Neural cell (in vitro differentiated cells): ENCODE measurements around the gene S1PR5. TPM values are rescaled to one million over a fixed set of nuclear protein-coding genes. Genes with fewer than 3 reads are reported as not detected.

Source experiments
- H2AFZ ChIP-seq: fragments of 200-600, 300-800 bp; sonication (generic), shearing (Covaris generic); 2 replicates; pipeline ENCODE4 v1.6.0; 2014; ENCODE audit warnings: low read depth, mild to moderate bottlenecking, antibody characterized with exemption, low read length, moderate library complexity
- H3F3A ChIP-seq: fragments of 200-600 bp; shearing (Covaris generic); 2 replicates; pipeline ENCODE4 v1.6.1; 2016; ENCODE audit warnings: mild to moderate bottlenecking, moderate library complexity, mixed read lengths, antibody characterized with exemption, low read length; ENCODE audit not compliant: insufficient read depth, poor library complexity, severe bottlenecking
- H3K27ac ChIP-seq: fragments of 200-600, 300-800 bp; sonication (generic), shearing (Covaris generic); 2 replicates; pipeline ENCODE4 v1.5.1; 2014; ENCODE audit warnings: mild to moderate bottlenecking, low read length, moderate library complexity
- H3K27me3 ChIP-seq: fragments of 300-800, 200-600 bp; sonication (generic), shearing (Covaris generic); 2 replicates; pipeline ENCODE4 v1.6.0; 2014; ENCODE audit warnings: mild to moderate bottlenecking, low read depth, low read length, moderate library complexity; ENCODE audit not compliant: insufficient read depth
- H3K36me3 ChIP-seq: fragments of 300-800, 200-600 bp; sonication (generic), shearing (Covaris generic); 2 replicates; pipeline ENCODE4 v1.5.1; 2014; ENCODE audit warnings: mild to moderate bottlenecking, antibody characterized with exemption, low read length, moderate library complexity; ENCODE audit not compliant: insufficient read depth
- H3K4me2 ChIP-seq: fragments of 300-800, 200-600 bp; sonication (generic), shearing (Covaris generic); 2 replicates; pipeline ENCODE4 v1.6.0; 2014; ENCODE audit warnings: mild to moderate bottlenecking, low read length
- H3K4me3 ChIP-seq: fragments of 300-800, 200-600 bp; sonication (generic), shearing (Covaris generic); 2 replicates; pipeline ENCODE4 v1.5.1; 2014; ENCODE audit warnings: mild to moderate bottlenecking, low read length, moderate library complexity
- H3K79me2 ChIP-seq: fragments of 200-600 bp; shearing (Covaris generic); replicated peaks from 2 replicates; pipeline ENCODE4 v1.6.0; 2014; ENCODE audit warnings: mild to moderate bottlenecking, low read length, moderate library complexity; ENCODE audit not compliant: insufficient read depth
- H3K9ac ChIP-seq: fragments of 300-800, 200-600 bp; sonication (generic), shearing (Covaris generic); 2 replicates; pipeline ENCODE4 v1.6.1; 2016; ENCODE audit warnings: mild to moderate bottlenecking, low read length, mixed read lengths
- H3K9me2 ChIP-seq: fragments of 200-600 bp; shearing (Covaris generic); 2 replicates; pipeline ENCODE4 v1.6.1; 2016; ENCODE audit warnings: mild to moderate bottlenecking, low read length, mixed read lengths; ENCODE audit not compliant: insufficient read depth
- H3K9me3 ChIP-seq: fragments of 200-600, 300-800 bp; sonication (generic), shearing (Covaris generic); 2 replicates; pipeline ENCODE4 v1.6.1; 2016; ENCODE audit warnings: mild to moderate bottlenecking, mixed run types, low read length, moderate library complexity, mixed read lengths
- H4K20me1 ChIP-seq: fragments of 200-600 bp; shearing (Covaris generic); 2 replicates; pipeline ENCODE4 v1.6.1; 2016; ENCODE audit warnings: mild to moderate bottlenecking, mixed run types; ENCODE audit not compliant: insufficient read depth
- EP300 ChIP-seq: fragments of 450-650 bp; conservative IDR thresholded peaks from 2 replicates; pipeline ENCODE4 v1.6.1; 2014; ENCODE audit warnings: antibody characterized with exemption, mild to moderate bottlenecking, moderate library complexity; ENCODE audit not compliant: poor library complexity, severe bottlenecking
- EZH2 ChIP-seq: fragments of 200-600, 300-800 bp; shearing (Covaris generic), sonication (generic); IDR thresholded peaks from 2 replicates; pipeline ENCODE4 v1.6.1; 2014; ENCODE audit warnings: antibody characterized with exemption, low read length, borderline replicate concordance, mild to moderate bottlenecking; ENCODE audit not compliant: insufficient read depth, poor library complexity, severe bottlenecking
- MXI1 ChIP-seq: fragments of 450-650 bp; conservative IDR thresholded peaks from 2 replicates; pipeline ENCODE4 v1.6.1; 2014; ENCODE audit warnings: antibody characterized with exemption, mild to moderate bottlenecking; ENCODE audit not compliant: poor library complexity, severe bottlenecking
- POLR2AphosphoS5 ChIP-seq: IDR thresholded peaks from 2 replicates; pipeline ENCODE4 v1.6.1; 2012
- RAD21 ChIP-seq: fragments of 450-650 bp; conservative IDR thresholded peaks from 2 replicates; pipeline ENCODE4 v1.6.1; 2014; ENCODE audit warnings: antibody characterized with exemption, mild to moderate bottlenecking, moderate library complexity
- SMC3 ChIP-seq: fragments of 450-650 bp; conservative IDR thresholded peaks from 2 replicates; pipeline ENCODE4 v1.6.1; 2014; ENCODE audit warnings: antibody characterized with exemption, mild to moderate bottlenecking, moderate library complexity; ENCODE audit not compliant: poor library complexity
- TAF1 ChIP-seq: IDR thresholded peaks from 2 replicates; pipeline ENCODE4 v1.6.1; 2012; ENCODE audit warnings: low read depth
- polyA plus RNA-seq: library from polyadenylated mRNA; depleted of rRNA; stranded (reverse); fragments of >200 nt; gene quantifications from 2 replicates; pipeline ENCODE4 v1.2.3, GENCODE V29; 2014
- TF ChIP-seq, protein P1 (sequence below): IDR thresholded peaks from 2 replicates; pipeline ENCODE4 v1.6.1; 2012; ENCODE audit warnings: borderline replicate concordance
- TF ChIP-seq, protein P2 (sequence below): fragments of 450-650 bp; IDR thresholded peaks from 2 replicates; pipeline ENCODE4 v1.5.1; 2014; ENCODE audit warnings: antibody characterized with exemption, mild to moderate bottlenecking, moderate library complexity; ENCODE audit not compliant: poor library complexity, severe bottlenecking

Gene S1PR5
- polyA plus RNA-seq, 1 donor from 2014 or later: not detected

DNA sequence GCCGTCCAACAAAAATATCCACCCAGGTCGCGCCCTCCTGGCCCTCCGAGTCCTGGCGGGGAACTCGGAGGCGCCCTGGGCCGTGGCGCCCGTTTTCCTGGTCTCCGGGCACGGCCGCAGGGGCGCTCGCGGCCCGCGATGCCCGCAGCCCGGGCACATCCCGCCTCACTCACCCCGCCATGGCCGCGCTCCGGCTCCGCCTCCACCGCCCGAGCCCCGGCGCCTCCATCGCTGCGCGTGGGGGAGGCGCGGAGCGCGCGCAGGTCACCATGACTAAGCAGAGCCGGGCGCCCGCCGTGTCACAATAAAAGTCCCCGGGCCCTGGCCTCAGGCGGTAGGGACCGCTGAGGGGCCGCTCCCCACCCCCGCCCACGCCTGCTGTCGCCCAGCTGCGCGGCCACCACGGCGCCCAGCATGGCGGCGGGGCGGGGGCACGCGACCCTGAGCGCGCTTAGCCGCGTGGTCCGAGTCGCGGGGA, 14.7 kb downstream of the S1PR5 start:
- H3K9ac ChIP-seq: peak overlapping the region; percentile 87

GRCh38 chr19:10501971-10502523, 15.2 kb downstream of the S1PR5 start:
- Histone ChIP-seq H2AFZ (peak overlapping the region; percentile 93), H3K79me2 (peaks cover 9% of the 10 kb centered on the region), H3F3A (no peaks in the 10 kb centered on the region)

More for the DNA sequence above, 14.7 kb downstream of the S1PR5 start:
- Histone ChIP-seq H3K79me2 (peaks cover 9% of the 10 kb centered on the region), H3F3A (no peaks in the 10 kb centered on the region), H3K27me3 (no peaks in the 10 kb centered on the region), H3K9me2 (no peaks in the 10 kb centered on the region), H3K4me2 (no peak overlapping the region), H4K20me1 (no peaks in the 10 kb centered on the region), H2AFZ (peak overlapping the region; percentile 93), H3K36me3 (no peaks in the 10 kb centered on the region), H3K9me3 (no peaks in the 10 kb centered on the region), H3K27ac (peak overlapping the region; percentile 58), H3K4me3 (peak overlapping the region; percentile 95)
- TF ChIP-seq SMC3: peak; percentile 29
- peak; percentile 78 for TF ChIP-seq MXI1
- no peak for TF ChIP-seq EZH2
- peak; percentile 66 for TF ChIP-seq EP300
- TF ChIP-seq, protein P1, sequence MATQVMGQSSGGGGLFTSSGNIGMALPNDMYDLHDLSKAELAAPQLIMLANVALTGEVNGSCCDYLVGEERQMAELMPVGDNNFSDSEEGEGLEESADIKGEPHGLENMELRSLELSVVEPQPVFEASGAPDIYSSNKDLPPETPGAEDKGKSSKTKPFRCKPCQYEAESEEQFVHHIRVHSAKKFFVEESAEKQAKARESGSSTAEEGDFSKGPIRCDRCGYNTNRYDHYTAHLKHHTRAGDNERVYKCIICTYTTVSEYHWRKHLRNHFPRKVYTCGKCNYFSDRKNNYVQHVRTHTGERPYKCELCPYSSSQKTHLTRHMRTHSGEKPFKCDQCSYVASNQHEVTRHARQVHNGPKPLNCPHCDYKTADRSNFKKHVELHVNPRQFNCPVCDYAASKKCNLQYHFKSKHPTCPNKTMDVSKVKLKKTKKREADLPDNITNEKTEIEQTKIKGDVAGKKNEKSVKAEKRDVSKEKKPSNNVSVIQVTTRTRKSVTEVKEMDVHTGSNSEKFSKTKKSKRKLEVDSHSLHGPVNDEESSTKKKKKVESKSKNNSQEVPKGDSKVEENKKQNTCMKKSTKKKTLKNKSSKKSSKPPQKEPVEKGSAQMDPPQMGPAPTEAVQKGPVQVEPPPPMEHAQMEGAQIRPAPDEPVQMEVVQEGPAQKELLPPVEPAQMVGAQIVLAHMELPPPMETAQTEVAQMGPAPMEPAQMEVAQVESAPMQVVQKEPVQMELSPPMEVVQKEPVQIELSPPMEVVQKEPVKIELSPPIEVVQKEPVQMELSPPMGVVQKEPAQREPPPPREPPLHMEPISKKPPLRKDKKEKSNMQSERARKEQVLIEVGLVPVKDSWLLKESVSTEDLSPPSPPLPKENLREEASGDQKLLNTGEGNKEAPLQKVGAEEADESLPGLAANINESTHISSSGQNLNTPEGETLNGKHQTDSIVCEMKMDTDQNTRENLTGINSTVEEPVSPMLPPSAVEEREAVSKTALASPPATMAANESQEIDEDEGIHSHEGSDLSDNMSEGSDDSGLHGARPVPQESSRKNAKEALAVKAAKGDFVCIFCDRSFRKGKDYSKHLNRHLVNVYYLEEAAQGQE: no peak
- TF ChIP-seq TAF1: peak; percentile 39
- TF ChIP-seq POLR2AphosphoS5: peak; percentile 55
- TF ChIP-seq, protein P2, sequence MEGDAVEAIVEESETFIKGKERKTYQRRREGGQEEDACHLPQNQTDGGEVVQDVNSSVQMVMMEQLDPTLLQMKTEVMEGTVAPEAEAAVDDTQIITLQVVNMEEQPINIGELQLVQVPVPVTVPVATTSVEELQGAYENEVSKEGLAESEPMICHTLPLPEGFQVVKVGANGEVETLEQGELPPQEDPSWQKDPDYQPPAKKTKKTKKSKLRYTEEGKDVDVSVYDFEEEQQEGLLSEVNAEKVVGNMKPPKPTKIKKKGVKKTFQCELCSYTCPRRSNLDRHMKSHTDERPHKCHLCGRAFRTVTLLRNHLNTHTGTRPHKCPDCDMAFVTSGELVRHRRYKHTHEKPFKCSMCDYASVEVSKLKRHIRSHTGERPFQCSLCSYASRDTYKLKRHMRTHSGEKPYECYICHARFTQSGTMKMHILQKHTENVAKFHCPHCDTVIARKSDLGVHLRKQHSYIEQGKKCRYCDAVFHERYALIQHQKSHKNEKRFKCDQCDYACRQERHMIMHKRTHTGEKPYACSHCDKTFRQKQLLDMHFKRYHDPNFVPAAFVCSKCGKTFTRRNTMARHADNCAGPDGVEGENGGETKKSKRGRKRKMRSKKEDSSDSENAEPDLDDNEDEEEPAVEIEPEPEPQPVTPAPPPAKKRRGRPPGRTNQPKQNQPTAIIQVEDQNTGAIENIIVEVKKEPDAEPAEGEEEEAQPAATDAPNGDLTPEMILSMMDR: peak; percentile 33

More at GRCh38 chr19:10501971-10502523, 15.2 kb downstream of the S1PR5 start:
- TF ChIP-seq EZH2 (no peak), TAF1 (no peak), MXI1 (no peak), POLR2AphosphoS5 (no peak), SMC3 (no peak), EP300 (no peak), RAD21 (no peak)
- TF ChIP-seq, protein P2: no peak
- TF ChIP-seq, protein P1: no peak
- Histone ChIP-seq H3K4me2 (peak overlapping the region; percentile 82), H3K27me3 (no peaks in the 10 kb centered on the region), H3K36me3 (no peaks in the 10 kb centered on the region), H3K27ac (peak overlapping the region; percentile 58), H3K9me3 (no peaks in the 10 kb centered on the region), H4K20me1 (no peaks in the 10 kb centered on the region), H3K9ac (peak overlapping the region; percentile 87), H3K9me2 (no peaks in the 10 kb centered on the region), H3K4me3 (peak overlapping the region; percentile 95)
